Stimulated activated CD8-positive, alpha-beta memory T cell treated with anti-CD3 and anti-CD28 coated beads, Interleukin-12 subunit alpha, Interleukin-12 subunit beta, amount 100 ng/mL, for 24 hours (primary cell): ENCODE data around the gene BCAS1.

Experiments used
- DNase-seq: peaks from one replicate; pipeline ENCODE4 v3.0.0-alpha.2; 2020; ENCODE audit errors: extremely low read depth

Gene BCAS1

GRCh38 chr20:54048891-54049545 lies 21.4 kb downstream of the BCAS1 start:
- no peak for DNase-seq

GRCh38 chr20:54048481-54048880 lies 21.9 kb downstream of the BCAS1 start:
- DNase-seq, result no peak

GRCh38 chr20:54047720-54048119 lies 22.7 kb downstream of the BCAS1 start:
- no peak for DNase-seq

GRCh38 chr20:54047048-54047447 lies 23.3 kb downstream of the BCAS1 start:
- no peak for DNase-seq

- no peak for DNase-seq
Measured at GRCh38 chr20:54044156-54044555, 26.2 kb downstream of the BCAS1 start.

- no peak for DNase-seq
Measured at GRCh38 chr20:54043076-54043967, 27.1 kb downstream of the BCAS1 start.

GRCh38 chr20:54042021-54042420 lies 28.4 kb downstream of the BCAS1 start:
- DNase-seq, result no peak

- DNase-seq, result no peak
Measured at GRCh38 chr20:54041336-54041735, 29.1 kb downstream of the BCAS1 start.

- DNase-seq, result no peak
Measured at GRCh38 chr20:54040531-54040930, 29.9 kb downstream of the BCAS1 start.

GRCh38 chr20:54038961-54039360 lies 31.4 kb downstream of the BCAS1 start:
- no peak for DNase-seq

GRCh38 chr20:54037525-54037924 lies 32.9 kb downstream of the BCAS1 start:
- DNase-seq, result no peak

- DNase-seq, result no peak
Measured at GRCh38 chr20:54029643-54030042, 40.8 kb downstream of the BCAS1 start.

GRCh38 chr20:54029176-54029575 lies 41.2 kb downstream of the BCAS1 start:
- no peak for DNase-seq

- no peak for DNase-seq
Measured at GRCh38 chr20:54028276-54029011, 42.0 kb downstream of the BCAS1 start.

GRCh38 chr20:54027704-54028103 lies 42.7 kb downstream of the BCAS1 start:
- DNase-seq, result no peak

GRCh38 chr20:54026295-54027064 lies 43.9 kb downstream of the BCAS1 start:
- no peak for DNase-seq

- DNase-seq, result no peak
Measured at GRCh38 chr20:54025251-54025771, 45.1 kb downstream of the BCAS1 start.

GRCh38 chr20:54023406-54023805 lies 47.0 kb downstream of the BCAS1 start:
- no peak for DNase-seq

- no peak for DNase-seq
Measured at GRCh38 chr20:54021446-54022235, 48.8 kb downstream of the BCAS1 start.

GRCh38 chr20:54020868-54021267 lies 49.5 kb downstream of the BCAS1 start:
- no peak for DNase-seq

- DNase-seq, result no peak
Measured at GRCh38 chr20:54020348-54020747, 50.0 kb downstream of the BCAS1 start.
